ENCODE results near the gene CPNE4.
"Not testable (repeated sequence)": the region's sequence is repeated elsewhere in the genome, so short reads cannot be mapped to it uniquely, and the experiment has no call there.

The CPNE4 gene

GRCh38 chr3:131901686-131902085 is 133.1 kb downstream of the CPNE4 start:
- DNase-seq, result no peak
- in situ Hi-C loops (cut with MboI; ENCODE audit: low pct_unique_long_range_greater_than_20kb, low sequenced_read_pairs), result loop anchor here (25.0 kb wide), 1 partner anchor 111 kb away; no protein-coding TSS in a partner anchor

GRCh38 chr3:131900891-131901290 is 133.9 kb downstream of the CPNE4 start:
- in situ Hi-C loops (cut with MboI; ENCODE audit: low pct_unique_long_range_greater_than_20kb, low sequenced_read_pairs), result loop anchor here (25.0 kb wide), 1 partner anchor 111 kb away; no protein-coding TSS in a partner anchor
- DNase-seq, result no peak

GRCh38 chr3:131899021-131899420 is 135.8 kb downstream of the CPNE4 start:
- in situ Hi-C loops (cut with MboI; ENCODE audit: low pct_unique_long_range_greater_than_20kb, low sequenced_read_pairs), result no loop called here
- DNase-seq, result no peak

- in situ Hi-C loops (cut with MboI; ENCODE audit: low pct_unique_long_range_greater_than_20kb, low sequenced_read_pairs), result no loop called here
- no peak for DNase-seq
Measured at GRCh38 chr3:131898346-131898745, 136.5 kb downstream of the CPNE4 start.

- no peak for DNase-seq
- in situ Hi-C loops (cut with MboI; ENCODE audit: low pct_unique_long_range_greater_than_20kb, low sequenced_read_pairs), result no loop called here
Measured at GRCh38 chr3:131896285-131896684, 138.5 kb downstream of the CPNE4 start.

- DNase-seq, result no peak
- in situ Hi-C loops (cut with MboI; ENCODE audit: low pct_unique_long_range_greater_than_20kb, low sequenced_read_pairs), result no loop called here
Measured at GRCh38 chr3:131895766-131896165, 139.0 kb downstream of the CPNE4 start.

- in situ Hi-C loops (cut with MboI; ENCODE audit: low pct_unique_long_range_greater_than_20kb, low sequenced_read_pairs), result no loop called here
- DNase-seq, result no peak
Measured at GRCh38 chr3:131892331-131892730, 142.5 kb downstream of the CPNE4 start.

GRCh38 chr3:131885871-131886270 is 148.9 kb downstream of the CPNE4 start:
- DNase-seq; in situ Hi-C loops (cut with MboI; ENCODE audit: low pct_unique_long_range_greater_than_20kb, low sequenced_read_pairs): not testable (repeated sequence)

GRCh38 chr3:131883711-131884407 is 151.0 kb downstream of the CPNE4 start:
- DNase-seq, result no peak
- in situ Hi-C loops (cut with MboI; ENCODE audit: low pct_unique_long_range_greater_than_20kb, low sequenced_read_pairs), result no loop called here

GRCh38 chr3:131883086-131883485 is 151.7 kb downstream of the CPNE4 start:
- no peak for DNase-seq

GRCh38 chr3:131881777-131882176 is 153.0 kb downstream of the CPNE4 start:
- DNase-seq, result no peak
- in situ Hi-C loops (cut with MboI; ENCODE audit: low pct_unique_long_range_greater_than_20kb, low sequenced_read_pairs), result no loop called here

More at GRCh38 chr3:131883086-131883485, 151.7 kb downstream of the CPNE4 start:
- in situ Hi-C loops (cut with MboI; ENCODE audit: low pct_unique_long_range_greater_than_20kb, low sequenced_read_pairs), result no loop called here

GRCh38 chr3:131880948-131881347 is 153.9 kb downstream of the CPNE4 start:
- DNase-seq, result no peak
- in situ Hi-C loops (cut with MboI; ENCODE audit: low pct_unique_long_range_greater_than_20kb, low sequenced_read_pairs), result no loop called here

GRCh38 chr3:131868203-131868602 is 166.6 kb downstream of the CPNE4 start:
- DNase-seq, result no peak
- in situ Hi-C loops (cut with MboI; ENCODE audit: low pct_unique_long_range_greater_than_20kb, low sequenced_read_pairs), result no loop called here

- in situ Hi-C loops (cut with MboI; ENCODE audit: low pct_unique_long_range_greater_than_20kb, low sequenced_read_pairs), result no loop called here
- no peak for DNase-seq
Measured at GRCh38 chr3:131856171-131856570, 178.6 kb downstream of the CPNE4 start.

GRCh38 chr3:131850223-131850622 is 184.6 kb downstream of the CPNE4 start:
- DNase-seq, result no peak
- in situ Hi-C loops (cut with MboI; ENCODE audit: low pct_unique_long_range_greater_than_20kb, low sequenced_read_pairs), result no loop called here

- DNase-seq, result no peak
- in situ Hi-C loops (cut with MboI; ENCODE audit: low pct_unique_long_range_greater_than_20kb, low sequenced_read_pairs), result no loop called here
Measured at GRCh38 chr3:131849616-131850015, 185.2 kb downstream of the CPNE4 start.

- in situ Hi-C loops (cut with MboI; ENCODE audit: low pct_unique_long_range_greater_than_20kb, low sequenced_read_pairs), result no loop called here
- no peak for DNase-seq
Measured at GRCh38 chr3:131847966-131848510, 186.8 kb downstream of the CPNE4 start.

GRCh38 chr3:131846296-131846924 is 188.4 kb downstream of the CPNE4 start:
- in situ Hi-C loops (cut with MboI; ENCODE audit: low pct_unique_long_range_greater_than_20kb, low sequenced_read_pairs), result no loop called here
- DNase-seq, result no peak

GRCh38 chr3:131843174-131843573 is 191.6 kb downstream of the CPNE4 start:
- no peak for DNase-seq
- in situ Hi-C loops (cut with MboI; ENCODE audit: low pct_unique_long_range_greater_than_20kb, low sequenced_read_pairs), result no loop called here

- in situ Hi-C loops (cut with MboI; ENCODE audit: low pct_unique_long_range_greater_than_20kb, low sequenced_read_pairs), result no loop called here
- no peak for DNase-seq
Measured at GRCh38 chr3:131840156-131840797, 194.5 kb downstream of the CPNE4 start.
